Neural cell (in vitro differentiated cells): ENCODE results near the gene SLC35D3.

Source experiments
- CTCF ChIP-seq: fragments of 450-650 bp; IDR thresholded peaks from 2 replicates; pipeline ENCODE4 v1.5.1; 2014; ENCODE audit warnings: antibody characterized with exemption, mild to moderate bottlenecking, moderate library complexity; ENCODE audit not compliant: poor library complexity, severe bottlenecking
- EP300 ChIP-seq: fragments of 450-650 bp; conservative IDR thresholded peaks from 2 replicates; pipeline ENCODE4 v1.6.1; 2014; ENCODE audit warnings: antibody characterized with exemption, mild to moderate bottlenecking, moderate library complexity; ENCODE audit not compliant: poor library complexity, severe bottlenecking
- EZH2 ChIP-seq: fragments of 200-600, 300-800 bp; shearing (Covaris generic), sonication (generic); IDR thresholded peaks from 2 replicates; pipeline ENCODE4 v1.6.1; 2014; ENCODE audit warnings: antibody characterized with exemption, low read length, borderline replicate concordance, mild to moderate bottlenecking; ENCODE audit not compliant: insufficient read depth, poor library complexity, severe bottlenecking
- RAD21 ChIP-seq: fragments of 450-650 bp; conservative IDR thresholded peaks from 2 replicates; pipeline ENCODE4 v1.6.1; 2014; ENCODE audit warnings: antibody characterized with exemption, mild to moderate bottlenecking, moderate library complexity
- REST ChIP-seq: IDR thresholded peaks from 2 replicates; pipeline ENCODE4 v1.6.1; 2012; ENCODE audit warnings: borderline replicate concordance
- SMC3 ChIP-seq: fragments of 450-650 bp; conservative IDR thresholded peaks from 2 replicates; pipeline ENCODE4 v1.6.1; 2014; ENCODE audit warnings: antibody characterized with exemption, mild to moderate bottlenecking, moderate library complexity; ENCODE audit not compliant: poor library complexity

GRCh38 chr6:136967876-136968752 is 46.0 kb downstream of the SLC35D3 start:
- peak; percentile 37 for TF ChIP-seq RAD21
- peak; percentile 55 for TF ChIP-seq CTCF
- TF ChIP-seq EP300, result no peak
- TF ChIP-seq REST, result no peak
- TF ChIP-seq EZH2, result no peak
- peak; percentile 43 for TF ChIP-seq SMC3
